K562 (cell line): ENCODE results near the gene GULP1.

Experiments
- BACH1 ChIP-seq: fragments of 200-800 bp; sonication (Bioruptor generic); IDR thresholded peaks from 2 replicates; pipeline ENCODE4 v1.6.1; 2016; ENCODE audit warnings: missing genetic modification characterization, missing compliant biosample characterization
- EHMT2 ChIP-seq: fragments of 450-650 bp; IDR thresholded peaks from 2 replicates; pipeline ENCODE4 v1.6.1; 2018; ENCODE audit warnings: antibody characterized with exemption
- EZH2 ChIP-seq: IDR thresholded peaks from 2 replicates; pipeline ENCODE4 v1.6.1; 2012; ENCODE audit warnings: low read depth, mild to moderate bottlenecking, inconsistent platforms, low read length, borderline replicate concordance
- FOXA1 ChIP-seq: fragments of 450-650 bp; IDR thresholded peaks from 2 replicates; pipeline ENCODE4 v1.6.1; 2016; ENCODE audit warnings: mild to moderate bottlenecking, borderline replicate concordance
- FOXK2 ChIP-seq, 2 experiments: fragments of 450-650 bp; IDR thresholded peaks in 1 of 2; conservative IDR thresholded peaks in 1 of 2; 2 replicates each; pipeline ENCODE4 v1.6.1; 2016; ENCODE audit warnings: low read depth in 2 of 2, mild to moderate bottlenecking in 1 of 2
- LEF1 ChIP-seq: fragments of 450-650 bp; IDR thresholded peaks from 2 replicates; pipeline ENCODE4 v1.6.1; 2016; ENCODE audit warnings: mild to moderate bottlenecking
- POLR2A ChIP-seq: fragments of 450-650 bp; conservative IDR thresholded peaks from 2 replicates; pipeline ENCODE4 v1.6.1; 2016
- RAD21 ChIP-seq, 2 experiments: fragments of 250-450 bp in 1 of 2; fragments of 450-650 bp in 1 of 2; sonication (Bioruptor Pico) in 1 of 2; formaldehyde crosslinking in 1 of 2; IDR thresholded peaks in 1 of 2; conservative IDR thresholded peaks in 1 of 2; 2 replicates each; pipeline versions ENCODE4 v1.4.0 to v1.8.0; 2020 to 2022; ENCODE audit warnings: mild to moderate bottlenecking in 2 of 2, moderate library complexity in 1 of 2
- ZKSCAN3 ChIP-seq: fragments of 250-450 bp; sonication (Bioruptor Pico); IDR thresholded peaks from 2 replicates; pipeline ENCODE4 v1.4.0; 2020
- ZNF253 ChIP-seq: fragments of 250-450 bp; sonication (Bioruptor Pico); conservative IDR thresholded peaks from 2 replicates; pipeline ENCODE4 v1.6.1; 2021; ENCODE audit warnings: mild to moderate bottlenecking
- ZNF282 ChIP-seq: sonication (generic); formaldehyde crosslinking; IDR thresholded peaks from 2 replicates; pipeline ENCODE4 v1.8.1; 2023; ENCODE audit warnings: missing genetic modification reagents
- TF ChIP-seq, protein P1 (sequence below): sonication (generic); formaldehyde crosslinking; IDR thresholded peaks from 2 replicates; pipeline ENCODE4 v1.8.0; 2022; ENCODE audit warnings: missing genetic modification reagents, mild to moderate bottlenecking, borderline replicate concordance

- TF ChIP-seq ZKSCAN3 (CRISPR knock-in tag), result no peak
- TF ChIP-seq BACH1 (tag), result no peak
- TF ChIP-seq, protein P1, sequence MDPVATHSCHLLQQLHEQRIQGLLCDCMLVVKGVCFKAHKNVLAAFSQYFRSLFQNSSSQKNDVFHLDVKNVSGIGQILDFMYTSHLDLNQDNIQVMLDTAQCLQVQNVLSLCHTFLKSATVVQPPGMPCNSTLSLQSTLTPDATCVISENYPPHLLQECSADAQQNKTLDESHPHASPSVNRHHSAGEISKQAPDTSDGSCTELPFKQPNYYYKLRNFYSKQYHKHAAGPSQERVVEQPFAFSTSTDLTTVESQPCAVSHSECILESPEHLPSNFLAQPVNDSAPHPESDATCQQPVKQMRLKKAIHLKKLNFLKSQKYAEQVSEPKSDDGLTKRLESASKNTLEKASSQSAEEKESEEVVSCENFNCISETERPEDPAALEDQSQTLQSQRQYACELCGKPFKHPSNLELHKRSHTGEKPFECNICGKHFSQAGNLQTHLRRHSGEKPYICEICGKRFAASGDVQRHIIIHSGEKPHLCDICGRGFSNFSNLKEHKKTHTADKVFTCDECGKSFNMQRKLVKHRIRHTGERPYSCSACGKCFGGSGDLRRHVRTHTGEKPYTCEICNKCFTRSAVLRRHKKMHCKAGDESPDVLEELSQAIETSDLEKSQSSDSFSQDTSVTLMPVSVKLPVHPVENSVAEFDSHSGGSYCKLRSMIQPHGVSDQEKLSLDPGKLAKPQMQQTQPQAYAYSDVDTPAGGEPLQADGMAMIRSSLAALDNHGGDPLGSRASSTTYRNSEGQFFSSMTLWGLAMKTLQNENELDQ (CRISPR knock-in tag), result no peak
- TF ChIP-seq POLR2A, result no peak
- TF ChIP-seq LEF1, result no peak
- TF ChIP-seq EHMT2, result no peak
- TF ChIP-seq FOXK2 (conservative IDR thresholded peaks at IDR 0.05 in 1 of 2, IDR thresholded peaks at IDR 0.05 in 1 of 2; ENCODE audit: low read depth in 2 of 2), result no peak
- TF ChIP-seq ZNF253 (CRISPR knock-in tag), result no peak
- TF ChIP-seq EZH2, result no peak
- TF ChIP-seq FOXA1, result no peak
- TF ChIP-seq ZNF282 (CRISPR knock-in tag), result no peak
- TF ChIP-seq RAD21 (CRISPR knock-in tag; conservative IDR thresholded peaks at IDR 0.05 in 1 of 2, IDR thresholded peaks at IDR 0.05 in 1 of 2), result peak; percentile 28 to 55; a peak in 2 of 4 replicates
Observed at GRCh38 chr2:188524519-188525113, 232.9 kb downstream of the GULP1 start.
